SK-N-SH (cell line): ENCODE results near the gene LIN52. TPM values are rescaled to one million over a fixed set of nuclear protein-coding genes. Genes with fewer than 3 reads are reported as not detected.

ENCODE experiments used
- CTCF ChIA-PET: fragments of 300-600, 350-600 bp; formaldehyde crosslinking; extraction: SDS; loops from one replicate; lab custom pipeline; 2021; lab: Yijun Ruan, JAX
- POLR2A ChIA-PET: fragments of 350-600 bp; sonication (Branson Sonifier 250); formaldehyde crosslinking; extraction: SDS; loops from one replicate; lab custom pipeline; 2020; ENCODE audit warnings: antibody characterized with exemption, inconsistent platforms; lab: Yijun Ruan, JAX
- DNase-seq: peaks from one replicate; pipeline ENCODE4 v3.0.0; 2012
- H2AFZ ChIP-seq: fragments of 200-600 bp; sonication (generic); 2 replicates; pipeline ENCODE4 v1.8.1; 2016; ENCODE audit warnings: antibody characterized with exemption, mild to moderate bottlenecking, low read depth
- H3F3A ChIP-seq: fragments of 200-600 bp; sonication (generic); replicated peaks from 2 replicates; pipeline ENCODE3; 2016; ENCODE audit warnings: antibody characterized with exemption, mild to moderate bottlenecking; ENCODE audit not compliant: insufficient read depth
- H3K27ac ChIP-seq, 2 experiments: fragments of 200-500 bp in 1 of 2; fragments of 200-600 bp in 1 of 2; sonication (Bioruptor generic) in 1 of 2; sonication (generic), shearing (Covaris generic) in 1 of 2; 2 replicates each; pipeline versions ENCODE4 v1.5.1 to v1.6.1; 2014 to 2016; ENCODE audit warnings: low read depth in 2 of 2, inconsistent platforms in 1 of 2, low read length in 1 of 2, mild to moderate bottlenecking in 1 of 2, mixed read lengths in 1 of 2
- H3K27me3 ChIP-seq: fragments of 200-600 bp; sonication (generic), shearing (Covaris generic); 2 replicates; pipeline ENCODE4 v1.6.1; 2016; ENCODE audit warnings: mixed run types; ENCODE audit not compliant: insufficient read depth
- H3K36me3 ChIP-seq, 2 experiments: fragments of 200-500 bp in 1 of 2; fragments of 200-600 bp in 1 of 2; sonication (Bioruptor generic) in 1 of 2; sonication (generic) in 1 of 2; replicated peaks in 1 of 2; 2 replicates each; pipeline versions ENCODE3 to v1.5.1; 2014 to 2016; ENCODE audit warnings: low read length in 1 of 2, mild to moderate bottlenecking in 1 of 2; ENCODE audit not compliant: insufficient read depth in 2 of 2, control insufficient read depth in 1 of 2
- H3K4me1 ChIP-seq, 2 experiments: fragments of 200-500 bp in 1 of 2; fragments of 200-600 bp in 1 of 2; sonication (Bioruptor generic) in 1 of 2; sonication (generic), shearing (Covaris generic) in 1 of 2; 2 replicates each; pipeline versions ENCODE4 v1.5.1 to v1.6.1; 2014 to 2016; ENCODE audit warnings: low read depth in 1 of 2, low read length in 1 of 2, mixed run types in 1 of 2; ENCODE audit not compliant: insufficient read depth in 2 of 2, control insufficient read depth in 1 of 2
- H3K4me2 ChIP-seq: fragments of 200-600 bp; sonication (generic), shearing (Covaris generic); 2 replicates; pipeline ENCODE4 v1.6.1; 2017; ENCODE audit warnings: mixed run types
- H3K4me3 ChIP-seq, 2 experiments: fragments of 200-500 bp in 1 of 2; fragments of 200-600 bp in 1 of 2; sonication (Bioruptor generic) in 1 of 2; sonication (generic), shearing (Covaris generic) in 1 of 2; 2 replicates each; pipeline versions ENCODE4 v1.5.1 to v1.8.1; 2014 to 2016; ENCODE audit warnings: low read depth in 2 of 2, inconsistent platforms in 1 of 2, low read length in 1 of 2, mild to moderate bottlenecking in 1 of 2, mixed read lengths in 1 of 2, moderate library complexity in 1 of 2
- H3K79me2 ChIP-seq: fragments of 200-600 bp; sonication (generic); 2 replicates; pipeline ENCODE4 v1.8.1; 2017; ENCODE audit warnings: mild to moderate bottlenecking; ENCODE audit not compliant: insufficient read depth
- H3K9ac ChIP-seq: fragments of 200-600 bp; sonication (generic); 2 replicates; pipeline ENCODE4 v1.6.1; 2017; ENCODE audit warnings: mixed run types
- H3K9me2 ChIP-seq: fragments of 200-600 bp; sonication (generic); 2 replicates; pipeline ENCODE4 v1.6.1; 2017; ENCODE audit warnings: mixed run types
- H3K9me3 ChIP-seq: fragments of 200-600 bp; sonication (generic); 2 replicates; pipeline ENCODE4 v1.6.1; 2017; ENCODE audit warnings: mixed run types, mild to moderate bottlenecking, moderate library complexity
- H4K20me1 ChIP-seq: fragments of 200-600 bp; sonication (generic); 2 replicates; pipeline ENCODE4 v1.6.1; 2017; ENCODE audit warnings: mild to moderate bottlenecking, mixed run types; ENCODE audit not compliant: insufficient read depth
- CTCF ChIP-seq: fragments of 200-600 bp; sonication (generic); IDR thresholded peaks from 2 replicates; pipeline ENCODE4 v1.6.1; 2017; ENCODE audit warnings: antibody characterized with exemption, mild to moderate bottlenecking, moderate library complexity
- EZH2phosphoT487 ChIP-seq: fragments of 200-600 bp; sonication (generic); IDR thresholded peaks from 2 replicates; pipeline ENCODE4 v1.6.1; 2017; ENCODE audit warnings: low read depth, mixed run types, mild to moderate bottlenecking, antibody characterized with exemption, moderate library complexity, borderline replicate concordance
- GABPA ChIP-seq: IDR thresholded peaks from 2 replicates; pipeline ENCODE4 v1.4.0; 2012; ENCODE audit warnings: low read depth, mild to moderate bottlenecking
- MAX ChIP-seq: IDR thresholded peaks from 2 replicates; pipeline ENCODE4 v1.4.0; 2012; ENCODE audit warnings: low read depth
- MXI1 ChIP-seq: IDR thresholded peaks from 2 replicates; pipeline ENCODE4 v1.6.1; 2012; ENCODE audit warnings: mild to moderate bottlenecking, low read depth, low read length, improper control_type of control experiment
- PBX3 ChIP-seq: IDR thresholded peaks from 2 replicates; pipeline ENCODE4; 2012
- POLR2AphosphoS5 ChIP-seq: IDR thresholded peaks from 2 replicates; pipeline ENCODE4 v1.6.1; 2012; ENCODE audit warnings: low read depth, low read length
- RAD21 ChIP-seq: IDR thresholded peaks from 2 replicates; pipeline ENCODE4 v1.6.1; 2012; ENCODE audit warnings: mild to moderate bottlenecking, low read length
- RCOR1 ChIP-seq: fragments of 150-350 bp; IDR thresholded peaks from 2 replicates; pipeline ENCODE4 v1.6.1; 2017; ENCODE audit warnings: antibody characterized with exemption, low read length
- RXRA ChIP-seq: IDR thresholded peaks from 2 replicates; pipeline ENCODE4 v1.4.0; 2012; ENCODE audit warnings: low read depth, mild to moderate bottlenecking, borderline replicate concordance
- SMC3 ChIP-seq: IDR thresholded peaks from 2 replicates; pipeline ENCODE4 v1.6.1; 2012; ENCODE audit warnings: low read depth, low read length, improper control_type of control experiment
- TEAD4 ChIP-seq: IDR thresholded peaks from 2 replicates; pipeline ENCODE4 v1.4.0; 2012; ENCODE audit warnings: mild to moderate bottlenecking, borderline replicate concordance; ENCODE audit not compliant: insufficient read depth
- USF2 ChIP-seq: fragments of 150-350 bp; IDR thresholded peaks from 2 replicates; pipeline ENCODE4 v1.6.1; 2017; ENCODE audit warnings: antibody characterized with exemption, low read length, low read depth, borderline replicate concordance
- YY1 ChIP-seq: IDR thresholded peaks from 2 replicates; pipeline ENCODE4 v1.4.0; 2012; ENCODE audit warnings: low read depth, mild to moderate bottlenecking
- WGBS: methylation state at CpG from one replicate; pipeline ENCODE4 v1.1.6; 2017; ENCODE audit warnings: low lambda C conversion rate; 5-methylcytosine and 5-hydroxymethylcytosine counted together
- polyA plus RNA-seq, 3 experiments: library from polyadenylated mRNA; depleted of rRNA; stranded (reverse); fragments of >200 nt; gene quantifications; 2 replicates each; pipeline ENCODE4 v1.2.3, GENCODE V29; 2012

Gene LIN52
- polyA plus RNA-seq, 1 of the 3 experiments (the other 2 are of a cell fraction), result 4.9 TPM

- TF ChIP-seq CTCF (no peak), GABPA (no peak), SMC3 (no peak), MXI1 (no peak), RXRA (no peak)
Observed at GRCh38 chr14:74179856-74180255, 95.1 kb downstream of the LIN52 start (continued).

GRCh38 chr14:74190927-74191575, 106.3 kb downstream of the LIN52 start:
- no peaks in the 10 kb centered on the region for H3K79me2 ChIP-seq
- H3K27me3 ChIP-seq, result no peaks in the 10 kb centered on the region
- POLR2A ChIA-PET, result interaction anchor here (0.6 kb wide), 1 partner anchor 14 kb away, joined by 3 read pairs; no protein-coding TSS in a partner anchor
- no peaks in the 10 kb centered on the region for H3K9me3 ChIP-seq
- no peak for DNase-seq
- no peak overlapping the region for H3K9ac ChIP-seq
- no peaks in the 10 kb centered on the region for H3F3A ChIP-seq
- no peak overlapping the region for H2AFZ ChIP-seq
- WGBS, result 52% methylated on average over 3 of the region's 3 CpGs
- no peaks in the 10 kb centered on the region for H3K9me2 ChIP-seq
- no peak for TF ChIP-seq RCOR1
- TF ChIP-seq RAD21, result no peak
- TF ChIP-seq EZH2phosphoT487, result no peak
- TF ChIP-seq MAX, result no peak
- no peak for TF ChIP-seq USF2
- no peak for TF ChIP-seq POLR2AphosphoS5
- TF ChIP-seq TEAD4, result no peak
- no peak for TF ChIP-seq YY1
- no peak for TF ChIP-seq PBX3
- TF ChIP-seq CTCF, result no peak
- H3K4me3 ChIP-seq, result no peak overlapping the region
- H3K4me2 ChIP-seq, result no peak overlapping the region
- no peaks in the 10 kb centered on the region for H4K20me1 ChIP-seq
- H3K27ac ChIP-seq, result no peak overlapping the region
- H3K4me1 ChIP-seq, result peaks cover 0 to 9% of the 10 kb centered on the region in 2 experiments; a peak in 2 of 4 replicates
- CTCF ChIA-PET, result interaction anchor here (1.2 to 4.5 kb wide), 4 partner anchors 27 to 79 kb away, joined by 5 to 23 read pairs (median 8); no protein-coding TSS in a partner anchor
- H3K36me3 ChIP-seq, result peaks cover 0 to 4% of the 10 kb centered on the region in 2 experiments
